Activated gamma-delta T cell treated with Interleukin-2 at 50 U/mL for 16 hours (primary cell): ENCODE results near the gene CHST8.
"Not testable (repeated sequence)": the region's sequence is repeated elsewhere in the genome, so short reads cannot be mapped to it uniquely, and the experiment has no call there.

ENCODE experiments used
- DNase-seq: peaks from one replicate; pipeline ENCODE4 v3.0.0-alpha.2; 2020

Gene CHST8

DNA sequence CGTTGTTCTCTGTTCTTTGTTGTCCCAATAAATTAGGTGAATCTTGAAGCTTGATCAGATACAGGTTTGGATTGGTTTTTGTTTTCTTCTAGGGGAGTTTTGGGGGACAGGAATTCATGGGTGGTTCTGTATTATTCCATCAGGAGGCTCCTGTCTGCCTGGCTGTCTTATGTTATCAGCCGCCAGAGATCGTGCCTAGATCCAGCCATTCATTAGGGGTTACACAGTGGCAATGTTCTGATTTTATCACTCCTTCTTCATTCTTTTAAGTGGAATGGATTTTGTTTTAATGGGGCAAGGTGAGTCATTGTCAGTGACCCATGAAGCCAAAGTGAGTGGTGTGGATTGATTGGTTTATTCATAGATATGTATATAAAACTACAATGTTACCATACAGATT lies 71.9 kb downstream of the CHST8 start:
- DNase-seq, result no peak

DNA sequence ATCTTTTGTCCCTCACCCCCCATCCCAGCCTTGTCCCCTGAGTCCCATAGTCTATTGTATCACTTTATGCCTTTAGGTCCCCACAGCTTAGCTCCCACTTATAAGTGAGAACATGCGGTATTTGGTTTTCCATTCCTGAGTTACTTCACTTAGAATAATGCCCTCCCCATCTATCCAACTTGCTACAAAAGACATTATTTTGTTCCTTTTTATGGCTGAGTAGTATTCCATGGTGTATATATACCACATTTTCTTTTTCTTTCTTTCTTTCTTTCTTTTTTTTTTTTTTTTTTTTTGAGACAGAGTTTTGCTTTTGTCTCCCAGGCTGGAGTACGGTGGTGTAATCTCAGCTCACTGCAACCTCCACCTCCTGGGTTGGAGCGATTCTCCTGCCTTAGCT lies 73.8 kb downstream of the CHST8 start:
- not testable (repeated sequence) for DNase-seq

DNA sequence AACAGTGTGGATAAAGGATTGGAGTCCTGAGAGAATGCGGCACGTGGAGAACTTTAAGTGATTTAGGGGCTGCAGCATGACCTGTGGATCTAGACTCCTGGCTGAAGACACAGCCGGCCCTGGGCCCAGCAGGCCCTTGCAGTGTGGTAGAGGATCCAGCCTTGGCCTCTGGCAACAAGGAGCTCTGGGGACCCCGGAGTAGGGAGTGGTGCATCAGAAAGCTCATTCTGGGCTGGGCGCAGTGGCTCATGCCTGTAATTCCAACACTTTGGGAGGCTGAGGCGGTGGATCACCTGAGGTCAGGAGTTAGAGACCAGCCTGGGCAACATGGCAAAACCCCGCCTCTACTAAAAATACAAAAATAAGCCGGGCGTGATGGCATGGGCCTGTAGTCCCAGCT lies 76.0 kb downstream of the CHST8 start:
- no peak for DNase-seq

DNA sequence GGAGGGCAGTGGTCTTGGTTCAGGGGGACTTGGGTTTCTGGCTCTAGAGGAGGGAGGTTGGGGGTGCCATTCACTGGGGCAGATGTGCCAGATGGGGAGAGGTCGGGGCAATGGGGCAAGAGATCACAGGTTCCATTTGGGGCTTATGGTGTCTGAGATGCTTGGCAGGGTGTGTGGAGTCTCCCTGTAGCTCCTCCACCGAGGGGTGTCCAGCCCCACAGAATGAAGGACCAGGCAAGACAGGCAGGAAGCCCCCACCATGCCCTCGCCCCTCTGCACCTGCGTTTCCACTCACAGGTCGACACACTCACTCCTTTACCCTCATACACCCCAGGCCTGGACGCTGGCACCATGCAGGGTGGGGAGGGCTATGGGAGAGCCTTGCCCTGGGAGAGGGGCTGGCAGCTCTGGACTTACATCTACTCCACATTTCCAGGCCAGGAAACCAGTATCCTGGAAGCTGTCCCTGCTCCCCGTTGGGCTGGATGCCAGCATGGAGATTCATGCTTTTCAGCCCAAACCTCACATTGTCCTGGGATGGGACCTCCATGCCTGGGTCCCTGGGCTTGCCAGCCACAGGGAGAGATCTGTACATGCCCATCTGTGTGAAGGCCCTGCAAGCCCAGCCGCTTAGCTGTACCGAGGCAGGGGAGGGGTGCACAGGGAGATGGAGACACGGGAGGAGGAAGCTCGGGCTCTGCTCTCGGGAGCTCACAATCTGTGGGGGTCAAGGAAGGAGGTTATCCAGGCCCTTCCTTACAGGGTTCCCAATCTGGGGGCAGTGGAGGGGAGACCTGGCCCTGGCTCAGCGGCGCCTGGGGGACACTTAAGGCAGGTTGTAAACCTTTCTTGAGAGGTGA lies 77.1 kb downstream of the CHST8 start:
- DNase-seq, result no peak

DNA sequence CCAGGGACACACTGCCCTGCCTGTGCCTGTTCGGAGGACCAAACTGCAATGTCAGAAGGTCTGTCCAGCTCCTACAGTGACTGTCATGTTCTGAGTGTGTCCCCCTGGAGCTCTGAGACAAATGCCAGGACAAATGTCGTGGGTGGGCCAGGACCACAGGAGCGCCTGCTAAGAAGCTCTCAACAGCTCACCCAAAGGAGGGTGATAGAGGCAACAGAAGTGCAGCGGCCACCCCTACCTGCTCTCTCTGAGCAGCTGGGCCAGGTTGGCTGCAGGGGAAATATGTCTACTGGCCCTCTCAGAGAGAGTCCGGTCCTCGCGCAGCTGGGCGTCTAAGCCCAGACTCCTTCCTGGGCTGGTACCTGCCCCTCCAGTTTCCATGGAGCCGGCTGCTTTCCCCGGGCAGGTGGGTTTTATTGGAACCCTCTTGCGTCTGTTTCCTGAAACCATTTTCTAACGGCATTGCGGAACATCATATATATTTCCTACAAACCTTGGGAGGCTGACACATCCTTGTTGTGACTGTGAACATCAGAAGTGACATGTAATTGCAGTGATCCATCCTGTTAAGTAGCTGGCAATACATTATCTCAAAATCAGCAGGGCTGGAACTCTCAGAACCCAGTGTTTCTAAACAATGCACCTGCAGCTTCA lies 78.1 kb downstream of the CHST8 start:
- DNase-seq, result no peak

DNA sequence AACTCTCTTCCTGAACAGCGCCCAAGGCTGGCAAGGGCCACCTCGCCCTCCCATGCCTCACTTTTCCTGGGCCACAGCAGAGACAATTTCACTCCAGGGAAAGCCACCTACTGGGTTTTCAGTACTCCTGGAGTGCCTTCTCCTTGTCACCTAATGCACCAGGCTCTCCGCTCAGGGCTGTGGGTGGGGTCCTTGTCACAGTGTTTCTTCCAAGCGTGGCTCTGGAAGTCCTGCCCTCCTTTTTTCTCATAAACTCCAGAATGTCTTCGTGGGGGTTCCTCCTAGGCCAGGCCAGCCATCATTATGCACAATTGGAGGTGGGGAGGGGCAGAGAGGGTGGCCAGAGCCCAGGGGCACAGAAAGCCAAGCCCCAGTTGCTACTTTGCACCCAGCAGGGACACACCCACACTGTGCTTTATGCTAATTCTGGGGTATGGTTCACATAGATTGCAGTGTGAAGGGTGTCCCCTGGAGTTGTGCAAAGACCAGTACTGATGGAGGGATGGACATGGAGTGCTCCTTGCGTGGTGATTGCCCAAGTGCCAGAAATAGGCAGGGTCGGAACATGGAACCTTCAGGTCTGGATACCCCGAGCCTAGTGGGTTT lies 78.8 kb downstream of the CHST8 start:
- DNase-seq, result no peak

DNA sequence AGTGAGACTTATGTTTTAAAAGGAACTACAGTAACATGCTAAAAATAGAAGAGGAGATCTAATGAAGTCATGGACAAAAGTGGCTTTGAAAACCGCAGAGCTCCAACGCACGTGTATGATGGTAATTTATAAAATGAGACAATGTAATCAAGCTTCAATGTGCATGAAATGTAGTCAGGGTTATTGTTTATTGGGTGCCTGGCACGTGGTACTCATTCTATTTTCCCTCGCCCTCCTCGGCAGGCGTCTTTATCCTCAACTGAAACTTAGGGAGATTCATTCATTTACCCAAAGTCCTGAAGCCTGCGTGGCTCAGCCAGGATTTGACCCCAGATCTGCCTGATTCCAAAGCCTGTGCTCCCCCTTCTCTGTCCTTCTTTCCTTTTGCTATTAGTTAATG lies 79.8 kb downstream of the CHST8 start:
- no peak for DNase-seq

DNA sequence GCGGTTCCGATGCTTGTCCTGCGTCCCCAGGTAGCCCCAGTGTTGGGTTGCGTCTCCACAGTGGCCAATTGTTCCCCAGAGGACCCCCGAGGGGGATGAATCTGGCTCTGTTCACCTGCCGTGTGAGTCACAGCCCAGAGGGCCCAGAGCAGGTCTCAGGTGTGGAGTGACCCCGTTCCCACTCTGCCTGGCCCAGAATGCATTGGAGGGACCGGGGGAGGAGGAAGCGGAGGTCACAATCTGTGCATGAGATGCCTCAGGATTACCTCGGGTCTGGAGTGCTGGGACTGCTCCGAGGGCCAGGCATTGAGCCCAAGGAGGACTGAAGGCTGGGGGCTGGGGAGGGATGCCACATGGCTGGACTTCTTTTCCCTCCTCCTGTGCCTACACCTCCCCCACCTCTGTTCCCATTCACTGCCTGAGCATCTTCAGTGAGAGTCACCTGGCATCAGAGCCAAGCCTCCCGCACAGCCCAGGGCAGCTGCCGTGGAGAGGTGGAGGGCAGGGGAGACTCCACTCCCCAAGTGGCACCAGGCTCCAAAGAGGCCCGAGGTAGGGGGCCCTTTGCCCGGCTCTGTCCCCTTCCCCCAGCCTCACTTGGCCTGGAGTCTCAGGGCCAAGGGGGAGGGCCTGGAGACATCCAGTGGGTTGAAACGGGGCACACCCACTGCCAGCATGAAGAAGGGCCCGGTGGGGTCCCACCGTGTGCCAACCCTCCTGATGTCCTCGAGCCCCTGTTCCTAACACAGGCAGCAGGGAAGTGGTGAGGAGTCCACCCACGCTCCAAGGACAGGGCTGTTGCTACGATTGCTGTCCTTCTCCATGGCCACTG lies 81.1 kb downstream of the CHST8 start:
- no peak for DNase-seq

DNA sequence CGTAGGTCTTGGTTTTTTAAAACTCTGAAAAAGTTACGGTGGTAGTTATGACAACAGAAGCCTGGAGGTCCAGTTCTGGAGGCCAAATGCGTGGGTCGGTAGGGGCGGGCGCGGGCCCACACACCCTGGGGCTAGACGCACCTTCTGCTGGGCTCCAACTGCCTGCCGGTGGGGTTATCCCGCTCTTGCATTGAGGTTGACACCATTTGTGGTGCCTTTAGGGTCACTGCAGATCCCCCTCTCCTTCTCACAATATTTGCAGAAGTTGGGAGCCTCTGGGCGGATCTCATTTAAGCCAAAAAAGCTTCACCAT lies 81.6 kb downstream of the CHST8 start:
- no peak for DNase-seq

DNA sequence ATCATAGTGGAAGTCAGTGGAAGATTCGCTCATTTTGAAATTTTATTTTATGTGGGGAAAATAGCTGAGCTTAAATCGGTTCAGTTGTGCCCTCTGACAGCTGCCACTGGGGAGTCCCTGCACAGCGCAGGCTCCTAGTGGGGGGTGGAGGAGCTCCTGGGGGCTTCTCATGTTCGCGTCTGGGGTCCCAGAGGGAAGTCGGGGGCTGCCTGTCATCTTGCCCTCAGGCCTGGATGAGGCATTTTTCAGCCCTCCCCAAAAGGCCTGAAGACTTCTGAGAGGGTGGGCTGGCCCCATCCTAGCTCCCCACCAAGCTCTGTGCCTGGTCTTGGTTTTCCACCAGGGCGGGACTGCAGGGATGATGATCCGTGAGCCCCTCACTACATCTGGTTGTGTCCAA lies 82.1 kb downstream of the CHST8 start:
- no peak for DNase-seq

DNA sequence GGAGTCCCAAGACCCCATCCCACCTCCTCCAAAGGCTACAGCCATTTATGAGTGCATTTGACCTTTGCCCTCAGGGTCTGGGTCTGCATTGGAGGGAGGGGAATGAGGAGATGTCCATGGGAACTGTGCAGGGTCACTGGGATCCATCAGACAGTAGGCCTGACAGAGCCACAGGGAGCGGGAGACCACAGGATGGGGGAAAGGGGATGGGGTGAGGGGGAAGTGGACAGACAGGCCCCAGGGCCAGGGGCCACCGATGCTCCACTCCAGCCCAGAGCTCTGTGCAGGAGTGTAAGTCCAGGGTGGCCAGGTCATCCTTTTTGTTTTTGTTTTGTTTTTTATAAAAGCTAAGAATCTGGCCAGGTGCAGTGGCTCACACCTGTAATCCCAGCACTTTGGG lies 82.5 kb downstream of the CHST8 start:
- DNase-seq, result no peak

DNA sequence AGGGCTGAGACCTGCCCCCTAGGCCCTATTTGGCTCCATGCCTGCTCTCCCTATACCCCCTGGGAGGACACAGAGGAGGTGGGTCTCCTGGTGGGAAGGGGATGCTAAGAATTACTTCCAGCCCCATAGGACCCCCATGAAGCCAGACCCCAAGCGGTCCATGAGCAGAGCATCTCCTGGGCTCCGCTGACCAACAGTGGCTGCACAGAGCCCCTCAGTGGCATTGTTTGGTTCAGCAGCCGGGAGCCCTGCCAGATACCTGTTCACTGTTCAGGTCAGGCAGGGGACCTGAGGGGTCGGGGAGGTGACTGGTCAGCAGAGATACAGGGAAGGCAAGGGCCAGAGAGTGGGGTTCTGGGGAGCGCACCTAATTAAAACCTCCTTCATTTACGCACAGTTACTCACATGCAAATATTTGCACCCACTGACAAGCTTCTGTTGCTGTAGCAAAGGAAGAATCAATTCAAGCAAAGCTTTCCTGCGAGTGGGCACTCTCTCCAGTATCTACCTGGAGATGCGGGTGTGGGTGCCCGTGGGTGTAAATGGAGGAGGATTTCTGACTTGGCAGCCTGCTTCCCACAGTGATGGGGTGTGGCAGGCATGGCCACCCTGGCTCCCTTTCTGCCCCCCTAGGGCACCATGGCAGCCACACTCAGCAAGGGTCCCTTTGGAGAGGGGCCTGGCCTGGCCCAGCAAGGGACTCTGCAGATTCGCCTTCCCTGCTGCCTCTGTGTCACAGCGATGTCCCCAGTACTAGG lies 83.5 kb downstream of the CHST8 start:
- DNase-seq, result no peak

DNA sequence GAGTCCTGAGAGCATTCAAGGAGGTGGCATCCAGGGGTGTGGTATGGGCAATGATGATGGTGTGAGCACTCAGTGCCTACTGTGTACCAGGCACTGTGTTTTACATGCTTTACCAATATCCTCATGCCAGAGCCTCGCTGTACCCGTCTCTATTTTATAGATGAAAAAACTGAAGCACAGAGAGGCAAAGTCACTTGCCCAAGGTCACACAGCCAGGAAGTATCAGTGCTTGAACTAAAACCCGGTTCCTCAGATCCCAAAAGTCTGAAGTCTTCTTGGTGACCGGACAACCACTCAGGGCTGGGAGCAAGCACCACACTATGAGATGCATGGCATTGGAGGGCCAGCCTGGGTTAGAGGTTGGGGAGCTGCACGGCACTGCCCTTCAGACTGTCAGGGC lies 84.1 kb downstream of the CHST8 start:
- no peak for DNase-seq

DNA sequence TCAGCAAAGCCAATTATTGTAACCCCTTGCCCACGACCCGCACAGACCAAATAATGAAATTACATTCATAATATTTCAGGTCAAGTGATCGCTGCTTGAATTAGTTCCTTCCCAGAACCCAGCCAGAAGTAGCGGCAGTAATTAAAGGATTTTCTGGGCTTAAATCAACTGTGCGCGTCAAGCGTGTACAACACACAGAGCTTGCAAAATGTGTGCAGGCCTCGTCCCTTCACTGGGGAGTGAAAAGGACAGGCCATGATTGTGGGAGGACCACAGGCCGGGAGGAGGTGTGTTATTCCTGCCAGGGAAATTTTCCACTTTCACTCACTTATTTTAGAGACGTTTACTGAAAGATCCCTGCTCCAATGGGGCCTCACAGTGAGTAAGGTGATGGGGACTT lies 84.9 kb downstream of the CHST8 start:
- no peak for DNase-seq

DNA sequence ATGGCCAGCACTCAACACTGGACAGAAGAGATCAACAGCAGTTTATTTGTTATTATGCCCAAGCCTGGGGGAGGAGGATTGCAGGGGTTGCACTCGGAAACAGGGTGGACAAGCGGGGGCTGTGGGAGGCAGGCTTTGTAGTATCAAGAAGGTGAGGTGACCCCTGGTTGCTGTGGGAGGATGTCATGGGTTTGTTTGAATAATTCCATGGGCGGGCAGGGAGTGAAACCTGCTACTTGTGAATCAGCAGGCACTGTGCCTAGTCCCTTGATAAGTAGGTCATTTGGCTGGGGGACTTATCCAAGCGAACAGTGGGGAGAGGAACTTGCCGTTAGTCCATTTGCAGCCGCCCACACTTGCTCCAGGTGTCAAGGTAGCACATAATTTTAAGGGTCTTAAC lies 90.5 kb downstream of the CHST8 start:
- DNase-seq, result no peak

DNA sequence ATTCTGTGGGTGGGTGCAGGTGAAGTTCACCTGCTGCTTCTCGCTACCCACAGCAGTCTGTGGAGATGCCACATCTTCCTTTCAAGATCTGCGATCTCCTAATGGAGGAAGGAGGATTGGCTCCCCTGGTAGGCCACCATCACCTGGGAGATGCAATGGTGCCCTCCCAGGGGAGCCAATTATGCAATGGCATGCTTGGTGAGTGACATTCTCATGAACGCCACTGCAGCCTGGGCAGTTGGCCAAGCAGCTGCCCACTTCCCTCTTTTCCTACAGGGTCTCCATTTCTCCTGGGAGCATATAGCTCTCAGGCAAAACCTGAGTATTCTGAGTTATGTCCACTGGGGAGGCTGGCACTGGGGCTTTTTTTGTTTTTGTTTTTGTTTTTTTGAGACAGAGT lies 91.4 kb downstream of the CHST8 start:
- DNase-seq, result no peak

DNA sequence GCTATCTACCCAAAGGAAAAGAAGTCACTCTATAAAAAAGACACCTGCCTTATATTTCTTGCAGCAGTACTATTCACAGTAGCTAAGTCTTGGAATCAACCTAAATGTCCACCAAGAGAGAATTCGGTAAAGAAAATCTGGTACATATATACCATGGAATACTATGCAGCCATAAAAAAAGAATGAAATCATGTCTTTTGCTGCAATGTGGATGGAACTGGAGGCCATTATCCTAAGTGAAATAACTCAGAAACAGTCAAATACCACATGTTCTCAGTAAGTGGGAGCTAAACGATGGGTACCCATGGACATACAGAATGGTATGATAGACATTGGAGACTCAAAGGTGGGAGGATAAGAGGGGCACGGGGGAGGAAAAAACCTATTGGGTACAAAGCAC lies 92.4 kb downstream of the CHST8 start:
- DNase-seq, result no peak

DNA sequence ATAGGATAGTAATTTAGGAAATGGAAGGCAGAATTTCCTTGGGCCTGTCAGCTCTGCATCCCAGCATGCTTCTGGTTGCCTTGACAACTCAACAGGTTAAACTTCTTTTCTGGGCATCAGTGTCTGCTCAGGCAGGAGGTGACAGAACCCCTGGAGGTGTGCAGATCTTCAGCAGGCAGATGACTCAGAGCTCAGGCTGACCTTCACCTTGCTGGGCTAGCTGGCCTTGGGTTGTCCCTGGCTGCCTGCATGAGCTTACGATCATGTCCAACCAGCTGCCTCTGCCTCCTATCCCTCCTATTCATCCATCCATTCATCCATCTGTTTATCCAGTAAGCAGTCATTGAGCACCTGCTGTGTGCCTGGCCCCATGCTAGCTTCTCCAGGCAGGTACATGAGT lies 93.7 kb downstream of the CHST8 start:
- no peak for DNase-seq

DNA sequence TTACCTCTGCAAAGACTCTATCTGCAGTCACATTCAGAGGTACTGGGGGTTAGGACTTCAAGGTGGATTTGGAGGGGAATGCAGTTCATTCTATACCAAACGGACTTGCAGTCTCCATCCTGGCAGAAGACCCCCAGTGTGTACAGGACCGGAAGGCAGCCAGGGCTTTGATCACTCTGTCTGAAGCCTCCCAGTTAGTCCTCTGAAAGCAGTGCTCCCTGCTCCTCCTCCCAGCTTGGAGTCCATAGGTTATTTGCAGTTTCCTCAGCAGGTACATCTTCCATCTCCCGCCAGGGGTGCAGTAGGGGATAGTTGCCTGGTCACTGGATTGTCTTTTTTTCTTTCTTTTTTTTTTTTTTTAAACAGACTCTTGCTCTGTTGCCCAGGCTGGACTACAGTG lies 96.1 kb downstream of the CHST8 start:
- DNase-seq, result no peak

DNA sequence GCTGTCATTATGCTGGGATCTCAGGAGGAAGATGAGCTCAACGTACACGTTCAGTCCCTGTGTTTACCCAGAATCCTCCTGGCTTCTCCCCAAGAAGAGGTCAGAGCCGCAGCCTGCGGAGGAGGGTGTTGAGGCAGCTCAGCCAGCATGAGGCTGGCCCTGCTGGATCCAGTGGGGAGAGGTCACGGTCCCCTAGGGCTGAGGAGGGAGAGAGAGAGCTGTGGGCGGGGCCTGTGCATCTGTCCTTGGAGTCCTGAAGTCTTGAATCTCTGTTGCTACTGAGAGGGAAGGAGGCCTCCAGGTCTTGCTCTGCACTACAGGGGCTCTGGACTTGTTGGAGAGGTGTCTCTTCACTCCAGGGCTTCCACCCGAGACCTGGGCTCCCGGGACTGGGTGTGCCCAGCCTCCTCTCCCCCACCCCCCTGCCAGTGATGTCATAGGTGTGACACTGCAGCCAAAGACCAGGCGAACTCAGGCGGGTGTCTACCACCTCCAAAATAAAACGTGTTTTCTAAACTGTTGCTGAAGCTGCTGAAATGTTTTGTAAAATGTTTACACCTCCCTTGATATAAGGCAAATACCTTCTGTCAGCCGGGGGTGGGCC lies 97.0 kb downstream of the CHST8 start:
- no peak for DNase-seq

DNA sequence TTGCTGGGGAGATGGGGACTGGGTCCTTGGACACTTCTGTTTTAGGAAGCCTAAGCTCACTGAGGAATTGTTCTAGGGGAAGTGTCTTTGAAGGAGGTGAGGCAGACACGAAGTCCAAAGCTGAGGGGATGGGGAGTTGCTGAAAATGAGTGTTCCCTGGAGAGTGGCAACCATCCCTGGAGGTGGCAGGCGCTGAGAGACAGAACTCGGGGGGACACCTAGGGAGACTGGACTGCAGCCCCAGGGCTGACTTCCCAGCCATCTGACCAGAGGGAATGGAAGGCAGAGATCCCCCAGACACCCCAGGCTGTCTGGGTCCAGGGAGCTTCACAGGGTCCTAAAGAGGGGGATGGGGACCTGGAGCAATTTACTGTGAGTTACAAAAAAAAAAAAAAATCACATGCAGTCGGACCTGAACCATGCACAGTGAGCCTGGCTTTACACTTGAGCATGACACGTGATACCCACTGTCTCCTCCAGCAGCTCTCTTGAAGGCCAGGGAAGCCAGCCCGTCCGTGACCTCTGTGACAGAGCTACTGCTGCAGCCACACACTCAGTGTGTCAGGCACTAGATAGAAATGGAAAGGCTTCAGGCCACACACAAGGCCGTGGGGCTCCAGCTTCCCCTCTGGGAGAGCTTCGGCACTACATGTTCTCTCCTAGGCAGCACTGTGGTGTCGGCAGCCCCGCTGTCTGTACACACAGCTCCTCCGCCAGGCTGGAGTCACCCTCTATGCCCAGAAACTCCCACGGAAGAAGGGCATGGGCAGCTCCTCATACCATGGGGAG lies 97.8 kb downstream of the CHST8 start:
- DNase-seq, result no peak

DNA sequence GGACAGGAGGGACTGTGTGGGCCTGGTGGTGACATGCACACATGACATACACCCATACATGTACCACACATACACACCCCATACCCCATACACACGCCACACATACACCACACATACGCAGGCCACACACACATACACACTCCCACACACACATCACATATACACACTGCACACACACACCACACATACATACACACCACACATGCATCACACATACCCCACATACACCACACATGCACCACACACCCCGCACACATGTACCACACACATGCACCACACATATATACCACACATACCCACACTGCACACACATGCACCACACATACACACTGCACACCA lies 98.4 kb downstream of the CHST8 start:
- no peak for DNase-seq
